ENCODE results near the gene F2RL2.
"Not testable (repeated sequence)": the region's sequence is repeated elsewhere in the genome, so short reads cannot be mapped to it uniquely, and the experiment has no call there.

The F2RL2 gene

DNA sequence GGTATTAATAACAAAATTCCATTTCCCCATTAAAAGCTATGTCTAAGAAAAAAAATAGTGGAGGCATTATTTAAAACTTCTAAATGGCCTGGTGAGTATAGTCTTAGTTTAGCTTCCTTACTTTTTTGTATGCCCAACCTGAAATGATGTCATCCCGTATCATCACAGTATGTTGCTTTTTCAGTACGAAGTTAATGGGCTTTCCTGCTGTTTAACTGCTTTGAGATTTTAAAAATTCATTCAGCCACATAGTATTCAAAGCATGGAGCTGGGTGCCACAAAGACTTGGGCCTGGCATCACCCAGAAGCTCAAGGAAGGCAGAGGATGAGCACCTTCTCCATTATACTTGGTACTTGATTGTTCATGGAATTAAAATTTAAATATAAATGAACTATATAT, 7.4 kb downstream of the F2RL2 start:
- no peaks in the 10 kb centered on the region for H3K4me1 ChIP-seq (ENCODE audit: control insufficient read depth, insufficient read depth, low read length)
- no peak overlapping the region for H3K4me3 ChIP-seq (ENCODE audit: low read length)
- peaks cover 5% of the 10 kb centered on the region for H3K36me3 ChIP-seq (ENCODE audit: control insufficient read depth, insufficient read depth, low read length)
- H3K27me3 ChIP-seq (ENCODE audit: control insufficient read depth, insufficient read depth, low read length), result no peaks in the 10 kb centered on the region
- H3K9ac ChIP-seq (ENCODE audit: low read length), result no peak overlapping the region
- no peak overlapping the region for H3K27ac ChIP-seq (ENCODE audit: low read depth, low read length)

DNA sequence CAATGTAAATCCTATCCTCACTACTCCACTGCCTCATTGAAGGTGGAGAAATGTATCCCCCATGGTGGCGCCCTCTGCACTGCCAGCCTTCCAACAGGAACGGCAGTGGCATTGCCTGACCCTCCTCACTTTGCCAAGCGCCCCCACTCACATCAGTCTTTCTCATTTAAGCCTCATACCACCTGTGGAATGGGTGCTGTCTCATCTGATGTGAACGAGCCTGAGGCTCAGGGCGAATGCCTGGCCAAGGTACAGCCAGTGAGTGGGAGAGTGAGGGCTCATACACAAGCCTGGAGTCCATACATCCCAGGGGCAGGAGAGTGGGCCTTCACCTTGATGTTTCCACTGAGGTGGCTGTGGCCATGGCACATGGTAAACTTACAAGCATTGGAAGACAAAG, 10.3 kb downstream of the F2RL2 start:
- H3K36me3 ChIP-seq (ENCODE audit: control insufficient read depth, insufficient read depth, low read length), result peaks cover 5% of the 10 kb centered on the region
- H3K4me1 ChIP-seq (ENCODE audit: control insufficient read depth, insufficient read depth, low read length), result no peaks in the 10 kb centered on the region
- no peak overlapping the region for H3K4me3 ChIP-seq (ENCODE audit: low read length)
- no peak overlapping the region for H3K9ac ChIP-seq (ENCODE audit: low read length)
- no peak overlapping the region for H3K27ac ChIP-seq (ENCODE audit: low read depth, low read length)
- no peaks in the 10 kb centered on the region for H3K27me3 ChIP-seq (ENCODE audit: control insufficient read depth, insufficient read depth, low read length)

DNA sequence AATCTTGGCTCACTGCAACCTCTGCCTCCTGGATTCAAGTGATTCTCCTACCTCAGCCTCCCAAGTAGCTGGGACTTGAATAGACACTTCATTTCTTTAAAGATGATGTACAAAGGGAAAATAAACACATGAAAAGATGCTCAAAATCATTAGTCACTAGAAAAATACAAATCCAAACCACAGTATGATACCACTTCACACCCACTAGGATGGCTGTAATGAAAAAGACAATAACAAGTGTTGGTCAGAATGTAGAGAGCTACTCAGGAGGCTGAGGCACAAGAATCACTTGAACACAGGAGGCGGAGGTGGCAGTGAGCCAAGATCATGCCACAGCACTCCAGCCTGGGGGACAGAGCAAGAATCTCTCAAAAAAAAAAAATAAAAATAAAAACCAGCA, 13.0 kb downstream of the F2RL2 start:
- Histone ChIP-seq H3K36me3 (ENCODE audit: control insufficient read depth, insufficient read depth, low read length) (peaks cover 5% of the 10 kb centered on the region), H3K4me3 (ENCODE audit: low read length) (no peak overlapping the region), H3K4me1 (ENCODE audit: control insufficient read depth, insufficient read depth, low read length) (no peaks in the 10 kb centered on the region), H3K27ac (ENCODE audit: low read depth, low read length) (no peak overlapping the region), H3K9ac (ENCODE audit: low read length) (no peak overlapping the region), H3K27me3 (ENCODE audit: control insufficient read depth, insufficient read depth, low read length) (no peaks in the 10 kb centered on the region)

DNA sequence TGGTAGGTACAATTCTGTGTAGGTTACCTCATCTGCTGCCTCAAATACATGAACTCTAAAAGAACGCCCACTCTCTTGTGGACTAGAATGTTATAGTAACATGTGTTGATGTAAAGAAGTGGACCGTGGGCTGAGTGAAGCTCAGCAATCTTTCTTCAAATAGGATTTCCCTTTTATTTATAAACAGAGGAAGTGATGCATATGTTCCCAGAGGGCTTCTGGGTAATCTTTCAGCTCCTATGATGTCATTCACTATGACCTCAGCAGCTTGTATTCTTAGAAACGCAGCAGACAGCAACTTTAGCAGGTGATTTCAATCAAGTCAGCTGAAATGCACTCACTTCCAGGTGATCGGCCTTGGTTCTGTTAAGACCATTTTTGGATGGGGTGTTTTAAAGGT, 14.4 kb downstream of the F2RL2 start:
- H3K27ac ChIP-seq (ENCODE audit: low read depth, low read length), result no peak overlapping the region
- no peaks in the 10 kb centered on the region for H3K27me3 ChIP-seq (ENCODE audit: control insufficient read depth, insufficient read depth, low read length)
- H3K4me1 ChIP-seq (ENCODE audit: control insufficient read depth, insufficient read depth, low read length), result no peaks in the 10 kb centered on the region
- no peak overlapping the region for H3K4me3 ChIP-seq (ENCODE audit: low read length)
- H3K36me3 ChIP-seq (ENCODE audit: control insufficient read depth, insufficient read depth, low read length), result peaks cover 5% of the 10 kb centered on the region
- no peak overlapping the region for H3K9ac ChIP-seq (ENCODE audit: low read length)

DNA sequence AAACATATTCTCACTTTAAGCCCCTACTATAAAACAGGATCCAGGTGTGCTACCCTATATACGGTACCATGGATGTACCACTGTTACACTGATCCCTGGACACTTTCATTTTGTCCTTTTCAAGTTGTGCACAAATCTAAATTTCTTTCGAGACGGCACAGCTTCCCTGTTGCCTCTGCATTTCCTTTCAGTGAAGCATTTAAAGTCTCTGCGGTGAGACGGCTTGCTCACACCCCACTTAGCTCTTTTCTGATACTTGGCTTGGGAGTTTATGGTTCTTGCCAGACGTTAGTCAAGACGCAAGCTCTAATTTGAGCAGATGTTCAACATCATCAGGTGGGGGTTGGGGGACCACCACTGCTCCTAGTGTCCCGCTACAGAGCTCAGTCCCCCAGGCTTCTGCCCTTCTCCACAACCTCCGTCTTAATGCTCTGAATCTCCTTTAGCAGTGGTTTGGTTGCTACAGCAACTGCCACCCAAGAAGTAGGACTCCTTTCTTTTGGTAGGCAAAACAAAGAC, 15.8 kb downstream of the F2RL2 start:
- no peak overlapping the region for H3K4me3 ChIP-seq (ENCODE audit: low read length)
- H3K9ac ChIP-seq (ENCODE audit: low read length), result no peak overlapping the region
- no peak overlapping the region for H3K27ac ChIP-seq (ENCODE audit: low read depth, low read length)
- H3K27me3 ChIP-seq (ENCODE audit: control insufficient read depth, insufficient read depth, low read length), result no peaks in the 10 kb centered on the region
- no peaks in the 10 kb centered on the region for H3K36me3 ChIP-seq (ENCODE audit: control insufficient read depth, insufficient read depth, low read length)
- H3K4me1 ChIP-seq (ENCODE audit: control insufficient read depth, insufficient read depth, low read length), result no peaks in the 10 kb centered on the region

DNA sequence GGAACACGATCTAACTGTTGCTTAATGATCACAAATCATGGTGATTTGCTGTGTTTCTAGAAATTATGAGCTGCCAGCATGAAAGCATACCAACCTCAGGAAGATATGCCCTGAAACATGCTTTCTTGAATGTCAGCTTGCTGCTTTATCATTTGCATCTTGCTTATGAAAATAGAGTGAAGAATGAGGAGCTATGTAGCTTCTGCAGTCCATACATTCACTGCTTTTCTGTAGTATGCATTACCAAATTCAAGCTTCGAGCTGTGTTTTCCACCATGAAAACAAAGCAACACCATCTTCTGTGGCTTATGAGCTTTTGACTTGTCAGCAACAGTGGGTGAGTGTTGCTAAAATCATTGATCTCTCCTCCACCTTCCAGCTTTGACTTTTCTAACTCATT, 16.5 kb downstream of the F2RL2 start:
- Histone ChIP-seq H3K27ac (ENCODE audit: low read depth, low read length) (no peak overlapping the region), H3K36me3 (ENCODE audit: control insufficient read depth, insufficient read depth, low read length) (no peaks in the 10 kb centered on the region), H3K4me1 (ENCODE audit: control insufficient read depth, insufficient read depth, low read length) (no peaks in the 10 kb centered on the region), H3K4me3 (ENCODE audit: low read length) (no peak overlapping the region), H3K27me3 (ENCODE audit: control insufficient read depth, insufficient read depth, low read length) (no peaks in the 10 kb centered on the region), H3K9ac (ENCODE audit: low read length) (no peak overlapping the region)

DNA sequence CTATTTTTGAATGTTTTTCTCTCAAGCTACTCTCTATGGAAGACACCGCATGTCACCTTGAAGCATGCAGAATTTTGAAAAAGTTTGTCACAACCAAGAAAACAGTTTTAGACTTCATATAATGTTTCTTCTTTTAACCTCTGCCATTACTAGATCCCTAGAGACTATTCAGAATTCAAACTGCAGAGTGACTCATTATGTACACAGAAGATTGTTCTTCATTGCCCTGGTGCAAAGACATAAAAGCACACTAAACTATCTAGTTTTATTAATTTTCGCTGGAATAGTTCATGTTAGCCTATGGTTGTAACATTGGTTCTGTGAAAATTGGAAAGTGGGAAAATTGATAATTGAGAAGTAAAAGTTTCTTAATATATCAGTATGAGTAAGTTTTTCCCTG, 18.4 kb downstream of the F2RL2 start:
- H3K4me3 ChIP-seq (ENCODE audit: low read length), result no peak overlapping the region
- no peak overlapping the region for H3K27ac ChIP-seq (ENCODE audit: low read depth, low read length)
- H3K4me1 ChIP-seq (ENCODE audit: control insufficient read depth, insufficient read depth, low read length), result no peaks in the 10 kb centered on the region
- H3K36me3 ChIP-seq (ENCODE audit: control insufficient read depth, insufficient read depth, low read length), result no peaks in the 10 kb centered on the region
- no peak overlapping the region for H3K9ac ChIP-seq (ENCODE audit: low read length)
- no peaks in the 10 kb centered on the region for H3K27me3 ChIP-seq (ENCODE audit: control insufficient read depth, insufficient read depth, low read length)

DNA sequence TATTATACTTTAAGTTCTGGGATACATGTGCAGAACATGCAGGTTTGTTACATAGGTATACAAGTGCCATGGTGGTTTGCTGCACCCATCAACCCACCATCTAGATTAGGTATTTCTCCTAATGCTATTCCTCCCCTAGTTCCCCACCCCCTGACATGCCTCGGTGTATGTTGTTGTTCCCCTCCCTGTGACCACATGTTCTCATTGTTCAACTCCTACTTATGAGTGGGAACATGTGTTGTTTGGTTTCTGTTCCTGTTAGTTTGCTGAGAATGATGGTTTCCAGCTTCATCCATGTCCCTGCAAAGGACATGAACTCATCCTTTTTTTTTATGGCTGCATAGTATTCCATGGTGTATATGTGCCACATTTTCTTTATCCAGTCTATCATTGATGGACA, 19.2 kb downstream of the F2RL2 start:
- H3K4me3 ChIP-seq (ENCODE audit: low read length); H3K27ac ChIP-seq (ENCODE audit: low read depth, low read length); H3K36me3 ChIP-seq (ENCODE audit: control insufficient read depth, insufficient read depth, low read length); H3K4me1 ChIP-seq (ENCODE audit: control insufficient read depth, insufficient read depth, low read length); H3K9ac ChIP-seq (ENCODE audit: low read length); H3K27me3 ChIP-seq (ENCODE audit: control insufficient read depth, insufficient read depth, low read length): not testable (repeated sequence)

DNA sequence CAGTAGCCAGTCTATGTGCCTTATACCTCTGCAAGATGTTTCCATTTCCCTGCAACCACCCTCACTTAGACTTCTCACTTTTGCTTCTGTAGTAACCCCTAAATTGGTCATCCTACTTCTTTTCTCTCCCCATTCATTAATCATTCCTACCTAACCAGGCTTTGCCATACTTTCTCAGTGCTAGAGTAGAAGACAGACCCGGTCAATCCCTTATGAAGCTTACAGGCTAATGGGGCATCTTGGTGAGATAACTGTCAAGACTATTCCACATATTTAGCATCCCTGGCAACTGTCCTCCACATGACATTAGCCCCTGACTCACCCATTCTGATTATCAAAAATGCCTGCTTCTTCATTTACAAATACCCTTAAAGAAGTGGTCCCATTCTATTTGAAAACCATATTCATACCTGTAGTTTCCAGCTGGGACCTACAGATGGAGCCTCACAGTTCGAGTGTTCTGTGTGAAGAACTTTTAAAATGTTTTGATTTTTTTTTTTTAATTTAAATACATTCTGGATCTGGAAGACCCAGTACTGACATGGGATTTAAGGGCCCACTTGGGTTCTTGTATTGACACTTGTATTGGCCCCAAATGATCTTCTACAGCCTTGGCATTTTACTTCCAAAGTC, 21.0 kb downstream of the F2RL2 start:
- H3K9ac ChIP-seq (ENCODE audit: low read length), result no peak overlapping the region
- no peaks in the 10 kb centered on the region for H3K4me1 ChIP-seq (ENCODE audit: control insufficient read depth, insufficient read depth, low read length)
- H3K27ac ChIP-seq (ENCODE audit: low read depth, low read length), result no peak overlapping the region
- H3K36me3 ChIP-seq (ENCODE audit: control insufficient read depth, insufficient read depth, low read length), result no peaks in the 10 kb centered on the region
- no peak overlapping the region for H3K4me3 ChIP-seq (ENCODE audit: low read length)
- H3K27me3 ChIP-seq (ENCODE audit: control insufficient read depth, insufficient read depth, low read length), result no peaks in the 10 kb centered on the region

DNA sequence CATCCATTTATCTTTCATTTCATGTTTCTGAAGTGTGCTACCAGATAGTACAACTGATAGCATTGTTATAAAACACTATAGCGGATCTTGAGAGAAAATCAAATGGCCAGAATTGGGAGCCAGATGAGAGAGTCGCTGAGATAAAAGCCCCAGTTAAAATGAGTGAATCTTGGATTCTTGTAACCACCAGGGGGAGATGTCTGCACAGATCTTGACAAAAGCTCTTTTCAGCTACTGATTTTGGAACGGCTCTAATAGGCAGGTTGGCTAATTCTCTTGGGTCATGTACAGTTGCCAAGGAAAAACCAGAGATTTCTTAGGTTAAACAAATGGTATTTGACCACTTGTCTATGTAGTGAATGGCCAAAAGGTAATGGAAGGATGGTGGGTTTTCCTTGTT, 21.7 kb downstream of the F2RL2 start:
- Histone ChIP-seq H3K4me1 (ENCODE audit: control insufficient read depth, insufficient read depth, low read length) (no peaks in the 10 kb centered on the region), H3K36me3 (ENCODE audit: control insufficient read depth, insufficient read depth, low read length) (no peaks in the 10 kb centered on the region), H3K27me3 (ENCODE audit: control insufficient read depth, insufficient read depth, low read length) (no peaks in the 10 kb centered on the region), H3K27ac (ENCODE audit: low read depth, low read length) (no peak overlapping the region), H3K9ac (ENCODE audit: low read length) (no peak overlapping the region), H3K4me3 (ENCODE audit: low read length) (no peak overlapping the region)

DNA sequence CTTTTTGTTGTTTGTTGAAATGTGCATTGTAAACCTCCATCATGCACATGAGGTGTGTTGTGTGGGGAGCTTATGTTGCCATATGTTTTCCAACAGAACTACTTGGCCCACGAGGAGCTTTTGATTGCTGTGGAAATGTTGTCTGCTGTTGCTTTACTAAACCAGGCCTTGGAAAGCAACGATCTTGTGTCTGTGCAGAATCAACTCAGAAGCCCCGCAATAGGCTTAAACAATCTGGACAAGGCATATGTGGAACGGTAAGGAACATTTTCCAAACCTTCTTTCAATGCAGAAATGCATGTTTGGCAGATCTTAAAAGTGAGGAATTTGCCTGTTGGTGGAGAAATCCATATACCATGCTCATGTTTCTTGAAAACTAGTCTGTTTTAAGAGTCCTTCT, 22.5 kb downstream of the F2RL2 start:
- Histone ChIP-seq H3K27ac (ENCODE audit: low read depth, low read length) (no peak overlapping the region), H3K4me3 (ENCODE audit: low read length) (no peak overlapping the region), H3K9ac (ENCODE audit: low read length) (no peak overlapping the region), H3K36me3 (ENCODE audit: control insufficient read depth, insufficient read depth, low read length) (no peaks in the 10 kb centered on the region), H3K27me3 (ENCODE audit: control insufficient read depth, insufficient read depth, low read length) (no peaks in the 10 kb centered on the region), H3K4me1 (ENCODE audit: control insufficient read depth, insufficient read depth, low read length) (no peaks in the 10 kb centered on the region)

DNA sequence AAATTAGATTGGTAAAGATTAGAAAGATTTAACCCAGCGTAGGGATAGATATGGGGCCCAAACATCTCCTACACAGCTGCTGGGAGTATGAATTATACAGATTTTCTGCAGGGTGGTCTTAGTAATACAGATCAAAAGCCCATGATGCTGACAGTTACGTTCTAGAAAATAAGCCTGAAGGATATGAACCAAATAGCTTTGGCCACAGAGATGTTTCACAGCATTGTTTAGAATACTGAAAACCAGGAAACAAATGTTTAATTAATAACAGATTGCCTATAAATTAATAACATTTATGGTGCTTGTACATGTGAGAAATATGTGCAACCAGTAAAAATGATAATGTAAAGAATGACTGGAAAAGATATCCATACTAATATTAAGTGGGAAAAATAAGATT, 24.7 kb downstream of the F2RL2 start:
- Histone ChIP-seq H3K27me3 (ENCODE audit: control insufficient read depth, insufficient read depth, low read length) (no peaks in the 10 kb centered on the region), H3K4me3 (ENCODE audit: low read length) (no peak overlapping the region), H3K27ac (ENCODE audit: low read depth, low read length) (no peak overlapping the region), H3K9ac (ENCODE audit: low read length) (no peak overlapping the region), H3K4me1 (ENCODE audit: control insufficient read depth, insufficient read depth, low read length) (no peaks in the 10 kb centered on the region), H3K36me3 (ENCODE audit: control insufficient read depth, insufficient read depth, low read length) (no peaks in the 10 kb centered on the region)

DNA sequence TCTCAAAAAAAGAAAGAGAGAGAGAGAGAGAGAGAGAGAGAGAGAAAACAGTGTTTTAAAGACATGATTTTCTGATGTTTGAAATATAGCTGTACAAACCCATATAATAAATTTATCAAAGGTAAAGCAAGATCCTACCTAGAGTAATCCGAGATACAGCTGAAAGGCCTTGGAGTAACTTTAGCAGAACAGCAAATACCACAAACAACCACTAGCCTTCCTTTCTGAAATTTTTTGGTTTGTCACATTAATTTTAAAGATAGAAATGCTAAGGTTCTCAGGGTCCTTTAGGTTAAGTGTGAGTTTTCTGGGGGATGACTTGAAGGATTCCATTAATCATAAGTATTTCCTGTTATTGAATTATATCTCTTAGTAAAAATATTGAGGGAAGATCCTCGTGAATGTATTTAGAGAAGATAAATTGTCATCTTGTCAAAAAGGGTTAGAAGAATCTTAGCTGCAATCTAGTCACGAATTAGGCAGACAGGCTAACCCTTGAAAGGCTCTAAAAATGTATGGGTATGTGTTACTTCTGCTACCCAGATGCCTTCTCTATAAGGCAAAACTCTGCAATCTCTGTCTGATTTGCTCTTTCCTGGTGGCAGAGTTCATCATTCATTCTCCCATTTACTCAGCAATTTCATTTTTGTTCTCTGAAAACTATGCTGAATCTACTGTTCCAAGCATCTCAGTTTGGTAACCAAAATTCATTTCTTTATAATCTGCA, 27.3 kb downstream of the F2RL2 start:
- Histone ChIP-seq H3K9ac (ENCODE audit: low read length) (no peak overlapping the region), H3K4me1 (ENCODE audit: control insufficient read depth, insufficient read depth, low read length) (no peaks in the 10 kb centered on the region), H3K4me3 (ENCODE audit: low read length) (no peak overlapping the region), H3K27me3 (ENCODE audit: control insufficient read depth, insufficient read depth, low read length) (no peaks in the 10 kb centered on the region), H3K27ac (ENCODE audit: low read depth, low read length) (no peak overlapping the region), H3K36me3 (ENCODE audit: control insufficient read depth, insufficient read depth, low read length) (no peaks in the 10 kb centered on the region)

All from rectal smooth muscle tissue (tissue), 1 donor.